DMS53 (cell line): ENCODE measurements around the gene SCD5.

Experiments used
- DNase-seq: peaks from one replicate; lab custom pipeline; 2025; lab: John Stamatoyannopoulos, UW

Gene SCD5

GRCh38 chr4:82797040-82797404 is 1.6 kb downstream of the SCD5 start:
- peak; percentile 47 for DNase-seq

GRCh38 chr4:82792912-82793649 is 5.5 kb downstream of the SCD5 start:
- no peak for DNase-seq

GRCh38 chr4:82791179-82791578 is 7.4 kb downstream of the SCD5 start:
- no peak for DNase-seq

GRCh38 chr4:82790060-82790660 is 8.4 kb downstream of the SCD5 start:
- DNase-seq = no peak

GRCh38 chr4:82789025-82789776 is 9.4 kb downstream of the SCD5 start:
- no peak for DNase-seq

- DNase-seq = no peak
These were observed 11.3 kb downstream of the SCD5 start for GRCh38 chr4:82787342-82787741.

GRCh38 chr4:82786828-82787227 is 11.8 kb downstream of the SCD5 start:
- no peak for DNase-seq

- DNase-seq = peak; percentile 80
These were observed 12.8 kb downstream of the SCD5 start for GRCh38 chr4:82785611-82786400.

GRCh38 chr4:82784681-82785610 is 13.7 kb downstream of the SCD5 start:
- DNase-seq = peak; percentile 70

GRCh38 chr4:82782626-82783345 is 15.8 kb downstream of the SCD5 start:
- no peak for DNase-seq

GRCh38 chr4:82780752-82781231 is 17.8 kb downstream of the SCD5 start:
- peak; percentile 77 for DNase-seq

- no peak for DNase-seq
These were observed 18.3 kb downstream of the SCD5 start for GRCh38 chr4:82780170-82780751.

GRCh38 chr4:82779032-82779431 is 19.6 kb downstream of the SCD5 start:
- no peak for DNase-seq

GRCh38 chr4:82777857-82778525 is 20.6 kb downstream of the SCD5 start:
- no peak for DNase-seq

GRCh38 chr4:82776925-82777542 is 21.6 kb downstream of the SCD5 start:
- no peak for DNase-seq

GRCh38 chr4:82775243-82775642 is 23.4 kb downstream of the SCD5 start:
- no peak for DNase-seq

GRCh38 chr4:82774711-82775171 is 23.9 kb downstream of the SCD5 start:
- DNase-seq = no peak

GRCh38 chr4:82773057-82773456 is 25.5 kb downstream of the SCD5 start:
- no peak for DNase-seq

GRCh38 chr4:82770607-82771006 is 28.0 kb downstream of the SCD5 start:
- no peak for DNase-seq
